Measurements from ENCODE around the gene KCNC3. TPM values are rescaled to one million over a fixed set of nuclear protein-coding genes. Genes with fewer than 3 reads are reported as not detected.

The KCNC3 gene
- total and polyA plus RNA-seq, 2 of the 13 experiments (the other 11 are each of a cell fraction or from before 2014, with no cell fraction given), result 0.29 to 1.7 TPM

DNA sequence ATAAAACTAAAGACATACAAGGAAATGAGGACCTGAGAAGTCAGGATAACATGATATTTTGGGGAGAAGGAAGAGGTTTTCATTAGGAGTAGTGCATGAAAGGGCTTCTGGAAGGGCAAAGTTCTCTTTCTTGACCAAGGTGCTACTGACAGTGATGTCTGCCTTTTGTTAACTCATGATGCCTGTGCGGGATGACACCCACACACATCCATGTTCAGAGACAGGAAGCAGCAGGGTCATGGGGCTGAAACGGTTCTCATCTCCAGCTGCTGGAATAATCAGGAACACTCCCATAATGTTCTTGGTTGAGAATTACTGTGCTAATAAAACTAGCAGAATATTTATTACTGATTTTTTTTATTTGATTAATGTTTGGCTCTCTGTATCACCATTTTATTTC is 29.1 kb downstream of the KCNC3 start:
- H2AFZ ChIP-seq (ENCODE audit: low read length), result no peak overlapping the region
- no peak overlapping the region for H3K4me2 ChIP-seq (ENCODE audit: low read depth, low read length)
- no peak for ATAC-seq
- CTCF ChIA-PET (ENCODE audit: low intra/inter-chr PET ratio, low total read pairs), result no interaction called here
- POLR2A ChIA-PET, result no interaction called here
- no peak overlapping the region for H3K27ac ChIP-seq (ENCODE audit: extremely low read length, insufficient read depth, low read length)
- in situ Hi-C loops (cut with HindIII; ENCODE audit: extremely low pct_ligation_motif_present, low pct_unique_long_range_greater_than_20kb) (no loop called here), intact Hi-C loops (cut with micrococcal nuclease; ENCODE audit: unreplicated experiment) (no loop called here)
- BruUV-seq (replicated peaks), result no TSS peak
- H3K27me3 ChIP-seq (ENCODE audit: control insufficient read depth in 1 of 2, insufficient read depth in 2 of 2, low read length in 2 of 2), result no peaks in the 10 kb centered on the region
- H4K20me1 ChIP-seq (ENCODE audit: insufficient read depth, low read length), result no peaks in the 10 kb centered on the region
- H3K36me3 ChIP-seq (replicated peaks in 1 of 2; ENCODE audit: control insufficient read depth in 1 of 2, insufficient read depth in 2 of 2, low read length in 2 of 2), result no peaks in the 10 kb centered on the region
- TF ChIP-seq KDM5B (CRISPR knock-in tag; IDR thresholded peaks at IDR 0.05; ENCODE audit: borderline replicate concordance) (no peak), RBM39 (IDR thresholded peaks at IDR 0.05; ENCODE audit: low read depth, low read length, poor library complexity, severe bottlenecking) (no peak), HDAC2 (CRISPR knock-in tag; IDR thresholded peaks at IDR 0.05) (no peak), ZNF724P (CRISPR knock-in tag; IDR thresholded peaks at IDR 0.05; ENCODE audit: borderline replicate concordance) (no peak), ZNF775 (CRISPR knock-in tag; IDR thresholded peaks at IDR 0.05; ENCODE audit: borderline replicate concordance) (no peak), NBN (conservative IDR thresholded peaks at IDR 0.05) (no peak)
- TF ChIP-seq, protein P1, sequence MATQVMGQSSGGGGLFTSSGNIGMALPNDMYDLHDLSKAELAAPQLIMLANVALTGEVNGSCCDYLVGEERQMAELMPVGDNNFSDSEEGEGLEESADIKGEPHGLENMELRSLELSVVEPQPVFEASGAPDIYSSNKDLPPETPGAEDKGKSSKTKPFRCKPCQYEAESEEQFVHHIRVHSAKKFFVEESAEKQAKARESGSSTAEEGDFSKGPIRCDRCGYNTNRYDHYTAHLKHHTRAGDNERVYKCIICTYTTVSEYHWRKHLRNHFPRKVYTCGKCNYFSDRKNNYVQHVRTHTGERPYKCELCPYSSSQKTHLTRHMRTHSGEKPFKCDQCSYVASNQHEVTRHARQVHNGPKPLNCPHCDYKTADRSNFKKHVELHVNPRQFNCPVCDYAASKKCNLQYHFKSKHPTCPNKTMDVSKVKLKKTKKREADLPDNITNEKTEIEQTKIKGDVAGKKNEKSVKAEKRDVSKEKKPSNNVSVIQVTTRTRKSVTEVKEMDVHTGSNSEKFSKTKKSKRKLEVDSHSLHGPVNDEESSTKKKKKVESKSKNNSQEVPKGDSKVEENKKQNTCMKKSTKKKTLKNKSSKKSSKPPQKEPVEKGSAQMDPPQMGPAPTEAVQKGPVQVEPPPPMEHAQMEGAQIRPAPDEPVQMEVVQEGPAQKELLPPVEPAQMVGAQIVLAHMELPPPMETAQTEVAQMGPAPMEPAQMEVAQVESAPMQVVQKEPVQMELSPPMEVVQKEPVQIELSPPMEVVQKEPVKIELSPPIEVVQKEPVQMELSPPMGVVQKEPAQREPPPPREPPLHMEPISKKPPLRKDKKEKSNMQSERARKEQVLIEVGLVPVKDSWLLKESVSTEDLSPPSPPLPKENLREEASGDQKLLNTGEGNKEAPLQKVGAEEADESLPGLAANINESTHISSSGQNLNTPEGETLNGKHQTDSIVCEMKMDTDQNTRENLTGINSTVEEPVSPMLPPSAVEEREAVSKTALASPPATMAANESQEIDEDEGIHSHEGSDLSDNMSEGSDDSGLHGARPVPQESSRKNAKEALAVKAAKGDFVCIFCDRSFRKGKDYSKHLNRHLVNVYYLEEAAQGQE (IDR thresholded peaks at IDR 0.05; ENCODE audit: borderline replicate concordance in 1 of 2, low read depth in 1 of 2, low read length in 2 of 2), result no peak
- TF ChIP-seq, protein P2, sequence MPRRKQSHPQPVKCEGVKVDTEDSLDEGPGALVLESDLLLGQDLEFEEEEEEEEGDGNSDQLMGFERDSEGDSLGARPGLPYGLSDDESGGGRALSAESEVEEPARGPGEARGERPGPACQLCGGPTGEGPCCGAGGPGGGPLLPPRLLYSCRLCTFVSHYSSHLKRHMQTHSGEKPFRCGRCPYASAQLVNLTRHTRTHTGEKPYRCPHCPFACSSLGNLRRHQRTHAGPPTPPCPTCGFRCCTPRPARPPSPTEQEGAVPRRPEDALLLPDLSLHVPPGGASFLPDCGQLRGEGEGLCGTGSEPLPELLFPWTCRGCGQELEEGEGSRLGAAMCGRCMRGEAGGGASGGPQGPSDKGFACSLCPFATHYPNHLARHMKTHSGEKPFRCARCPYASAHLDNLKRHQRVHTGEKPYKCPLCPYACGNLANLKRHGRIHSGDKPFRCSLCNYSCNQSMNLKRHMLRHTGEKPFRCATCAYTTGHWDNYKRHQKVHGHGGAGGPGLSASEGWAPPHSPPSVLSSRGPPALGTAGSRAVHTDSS (CRISPR knock-in tag; conservative IDR thresholded peaks at IDR 0.05), result no peak
- no peak overlapping the region for H3K4me3 ChIP-seq (replicated peaks in 1 of 3; ENCODE audit: insufficient read depth in 1 of 3, low read depth in 2 of 3, low read length in 3 of 3)
- FAIRE-seq, result no peak
- no peak overlapping the region for H3K9ac ChIP-seq (ENCODE audit: insufficient read depth, low read depth, low read length)
- no peaks in the 10 kb centered on the region for H3K9me3 ChIP-seq (ENCODE audit: low read length)
- no peaks in the 10 kb centered on the region for H3K79me2 ChIP-seq (ENCODE audit: insufficient read depth, low read length)
- peaks cover 13% of the 10 kb centered on the region for H3K4me1 ChIP-seq (ENCODE audit: insufficient read depth, low read length)
- DNase-seq (ENCODE audit: low spot score), result no peak
- 44% methylated on average over 1 of the region's 2 CpGs for WGBS (ENCODE audit: low lambda C conversion rate)

All from HepG2 (cell line).